Measurements from ENCODE around the gene SAC3D1.

SAC3D1 gene

DNA sequence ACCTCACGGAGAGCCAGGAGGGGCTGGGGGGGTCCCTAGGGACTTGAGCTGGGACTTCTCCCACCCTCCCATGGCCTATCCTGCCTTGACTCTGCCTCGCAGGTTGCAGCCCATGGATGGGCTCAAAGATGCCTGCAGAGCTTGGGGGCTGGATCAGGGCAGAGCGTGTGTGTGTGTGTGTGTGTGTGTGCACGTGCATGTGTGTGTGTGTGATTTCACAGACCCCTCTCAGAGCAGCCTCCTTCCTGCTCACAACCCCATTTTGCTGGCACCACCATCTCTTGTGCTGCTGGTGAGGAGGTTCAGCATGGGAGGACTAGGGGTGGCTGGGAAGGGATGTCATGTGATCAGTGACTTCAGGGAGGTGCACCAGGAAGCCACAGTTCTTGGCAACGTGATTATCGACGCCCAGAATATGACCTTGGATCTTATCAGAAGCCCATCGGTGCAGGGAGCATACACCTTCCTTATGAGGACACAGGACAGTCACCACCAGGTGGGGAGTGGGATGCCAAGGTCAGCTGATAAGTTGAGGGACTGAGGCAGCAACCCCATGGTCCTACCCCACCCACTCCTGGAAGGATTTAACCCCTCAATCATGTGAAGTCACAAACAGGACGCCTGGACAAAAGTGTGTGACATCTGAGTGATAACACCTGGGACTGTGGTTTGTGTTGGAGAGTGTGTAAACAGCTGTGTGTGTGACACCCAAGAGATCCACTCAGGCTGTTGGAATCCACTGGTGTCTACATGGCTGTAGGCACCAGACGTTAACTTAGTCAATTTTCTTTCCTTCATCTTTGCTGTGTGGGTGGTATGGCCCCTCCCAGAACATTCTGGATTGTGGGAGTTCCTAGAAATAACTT lies 19.2 kb downstream of the SAC3D1 start:
- Mint-ChIP-seq H3K4me3 (no peak overlapping the region), H3K27me3 (ENCODE audit: low read depth) (no peaks in the 10 kb centered on the region), H3K36me3 (ENCODE audit: low read depth) (no peaks in the 10 kb centered on the region), H3K27ac (no peak overlapping the region), H3K9me3 (no peaks in the 10 kb centered on the region), H3K4me1 (ENCODE audit: low read depth) (peaks cover 8% of the 10 kb centered on the region)
- no peak for DNase-seq (ENCODE audit: low spot score)

DNA sequence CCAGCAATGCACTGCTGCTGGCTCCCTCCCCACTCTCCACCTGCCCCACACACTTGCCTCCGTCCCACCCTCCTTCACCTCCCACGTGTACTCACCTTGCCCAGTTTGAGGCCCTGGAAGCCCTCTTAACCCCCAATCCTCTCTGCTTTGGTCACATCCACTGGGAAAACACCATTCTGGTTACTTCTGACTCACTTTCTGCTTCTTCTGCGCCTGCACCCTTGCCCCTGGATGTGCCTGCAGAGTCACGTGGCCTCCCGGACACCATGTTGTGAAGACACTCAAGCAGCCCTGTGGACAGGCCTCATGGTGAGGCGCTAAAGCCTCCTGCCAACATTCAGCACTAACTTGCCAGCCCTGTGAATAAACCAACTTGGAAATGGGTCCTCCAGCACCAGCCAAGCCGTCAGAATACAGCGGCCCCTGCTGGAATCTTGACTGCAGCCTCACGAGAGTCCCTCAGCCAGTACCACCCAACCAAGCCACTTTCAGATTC lies 20.0 kb downstream of the SAC3D1 start:
- Mint-ChIP-seq H3K4me3 (no peak overlapping the region), H3K27me3 (ENCODE audit: low read depth) (no peaks in the 10 kb centered on the region), H3K36me3 (ENCODE audit: low read depth) (no peaks in the 10 kb centered on the region), H3K27ac (no peak overlapping the region), H3K4me1 (ENCODE audit: low read depth) (peaks cover 8% of the 10 kb centered on the region), H3K9me3 (no peaks in the 10 kb centered on the region)
- no peak for DNase-seq (ENCODE audit: low spot score)

DNA sequence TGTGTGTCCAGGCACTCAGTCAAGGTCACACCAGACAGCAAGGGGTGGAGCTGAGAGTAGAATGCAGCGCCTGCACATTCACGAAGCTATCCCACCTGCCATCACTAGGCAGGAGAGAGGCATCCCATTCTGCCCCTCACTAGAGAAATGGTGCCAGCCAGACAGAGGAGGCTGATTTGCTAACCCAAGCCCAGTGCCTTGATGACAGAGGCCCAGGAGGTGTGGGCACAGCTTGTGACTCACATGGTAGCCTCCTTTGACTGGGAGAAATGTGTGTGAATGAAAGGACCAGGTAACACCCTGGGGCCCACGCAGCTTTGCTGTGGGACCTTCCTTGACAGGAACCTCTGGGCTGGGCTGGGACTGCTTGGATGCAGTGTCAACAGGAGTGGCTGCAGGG lies 22.5 kb downstream of the SAC3D1 start:
- Mint-ChIP-seq H3K27me3 (ENCODE audit: low read depth) (no peaks in the 10 kb centered on the region), H3K36me3 (ENCODE audit: low read depth) (no peaks in the 10 kb centered on the region), H3K4me3 (no peak overlapping the region), H3K27ac (no peak overlapping the region), H3K9me3 (no peaks in the 10 kb centered on the region), H3K4me1 (ENCODE audit: low read depth) (peaks cover 8% of the 10 kb centered on the region)
- DNase-seq (ENCODE audit: low spot score) = no peak

DNA sequence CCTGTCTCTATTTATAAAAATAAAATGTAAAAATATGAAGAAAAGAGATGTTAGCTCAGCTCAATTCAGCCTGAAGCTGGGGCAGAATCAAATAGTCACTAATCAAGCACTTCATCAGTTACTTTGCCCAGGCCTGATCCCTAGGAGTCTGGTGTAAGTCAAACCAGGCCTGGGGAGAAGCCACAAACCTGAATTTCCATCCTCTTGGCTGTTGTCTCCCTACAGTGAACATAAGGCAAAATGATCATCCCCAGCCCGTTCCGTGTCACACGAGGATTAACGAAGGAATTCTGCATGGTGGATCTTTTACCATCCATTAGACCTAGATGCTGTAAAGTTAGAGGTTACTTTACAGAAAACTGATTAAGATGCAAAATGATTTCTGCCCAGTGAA lies 23.8 kb downstream of the SAC3D1 start:
- Mint-ChIP-seq H3K9me3 (no peaks in the 10 kb centered on the region), H3K4me1 (ENCODE audit: low read depth) (peaks cover 8% of the 10 kb centered on the region), H3K27ac (no peak overlapping the region), H3K27me3 (ENCODE audit: low read depth) (no peaks in the 10 kb centered on the region), H3K4me3 (no peak overlapping the region), H3K36me3 (ENCODE audit: low read depth) (no peaks in the 10 kb centered on the region)
- no peak for DNase-seq (ENCODE audit: low spot score)

DNA sequence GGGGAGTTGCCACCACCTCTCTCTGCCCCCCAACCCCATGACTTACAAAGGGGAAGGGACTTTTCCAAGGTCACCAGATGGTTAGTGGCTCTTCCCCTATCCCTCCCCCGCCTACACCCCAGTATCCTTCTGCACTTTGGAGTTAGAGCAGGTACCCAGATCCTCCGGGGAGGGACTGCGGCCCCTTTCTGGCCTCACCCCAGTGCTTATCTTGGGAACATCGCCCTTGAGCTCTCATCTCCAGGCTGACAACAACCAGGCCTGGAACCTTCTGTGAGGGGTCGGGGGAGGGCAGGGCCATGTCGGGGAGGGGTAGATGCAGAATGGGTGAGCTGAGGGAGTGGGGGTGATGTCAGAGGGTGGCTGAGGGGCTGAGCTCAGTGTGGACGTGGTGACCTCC lies 24.8 kb downstream of the SAC3D1 start:
- DNase-seq (ENCODE audit: low spot score) = no peak
- Mint-ChIP-seq H3K27ac (no peak overlapping the region), H3K9me3 (no peaks in the 10 kb centered on the region), H3K4me1 (ENCODE audit: low read depth) (no peaks in the 10 kb centered on the region), H3K4me3 (no peak overlapping the region), H3K27me3 (ENCODE audit: low read depth) (no peaks in the 10 kb centered on the region), H3K36me3 (ENCODE audit: low read depth) (no peaks in the 10 kb centered on the region)

DNA sequence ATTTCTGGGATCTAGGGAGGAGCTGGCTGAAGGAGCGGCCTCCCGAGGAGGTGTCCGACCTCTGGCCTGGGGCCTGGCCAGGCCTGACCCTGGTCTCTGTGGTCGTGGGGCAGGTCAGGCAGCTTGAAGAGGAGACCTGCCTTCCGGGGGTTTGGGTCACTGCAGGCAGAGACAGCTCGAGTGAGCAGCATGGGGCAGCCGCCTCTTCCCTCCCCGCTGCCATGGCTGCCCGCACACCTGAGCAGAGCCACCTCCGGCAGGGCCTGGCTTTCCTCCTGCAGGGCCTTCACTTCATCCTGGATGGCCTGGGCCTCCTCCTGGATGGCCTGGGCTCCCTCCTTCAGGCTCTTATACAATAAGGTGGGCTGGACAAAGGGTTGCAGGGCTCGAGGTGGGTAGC lies 25.3 kb downstream of the SAC3D1 start:
- Mint-ChIP-seq H3K27me3 (ENCODE audit: low read depth) (no peaks in the 10 kb centered on the region), H3K27ac (no peak overlapping the region), H3K4me1 (ENCODE audit: low read depth) (no peaks in the 10 kb centered on the region), H3K9me3 (no peaks in the 10 kb centered on the region), H3K4me3 (no peak overlapping the region), H3K36me3 (ENCODE audit: low read depth) (no peaks in the 10 kb centered on the region)
- no peak for DNase-seq (ENCODE audit: low spot score)

DNA sequence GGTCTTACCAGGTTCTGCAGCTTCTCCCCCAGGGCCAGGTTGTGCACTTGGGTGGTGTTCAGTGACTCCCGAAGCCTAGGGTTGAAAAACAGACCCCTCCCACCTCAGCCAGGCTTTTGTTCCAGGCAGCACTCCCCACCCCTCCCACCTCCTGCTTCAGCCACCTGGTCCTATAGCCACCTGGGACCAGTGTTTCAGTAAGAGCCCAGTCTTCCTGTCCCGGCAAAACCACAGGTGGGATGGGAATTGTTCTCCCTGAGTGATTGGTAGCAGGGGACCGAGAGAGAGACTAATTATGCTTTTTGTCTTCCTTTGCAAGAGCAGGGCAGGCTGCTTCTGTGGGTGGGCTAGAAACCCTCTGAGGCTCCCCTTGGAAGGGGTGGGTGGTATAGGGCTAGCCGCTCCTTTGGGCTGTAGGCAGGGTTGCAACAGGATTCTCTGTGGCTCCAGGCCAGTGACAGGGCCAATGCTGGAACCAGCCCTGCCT lies 25.8 kb downstream of the SAC3D1 start:
- Mint-ChIP-seq H3K27me3 (ENCODE audit: low read depth) (no peaks in the 10 kb centered on the region), H3K36me3 (ENCODE audit: low read depth) (no peaks in the 10 kb centered on the region), H3K27ac (no peak overlapping the region), H3K4me1 (ENCODE audit: low read depth) (no peaks in the 10 kb centered on the region), H3K9me3 (no peaks in the 10 kb centered on the region), H3K4me3 (no peak overlapping the region)
- no peak for DNase-seq (ENCODE audit: low spot score)

DNA sequence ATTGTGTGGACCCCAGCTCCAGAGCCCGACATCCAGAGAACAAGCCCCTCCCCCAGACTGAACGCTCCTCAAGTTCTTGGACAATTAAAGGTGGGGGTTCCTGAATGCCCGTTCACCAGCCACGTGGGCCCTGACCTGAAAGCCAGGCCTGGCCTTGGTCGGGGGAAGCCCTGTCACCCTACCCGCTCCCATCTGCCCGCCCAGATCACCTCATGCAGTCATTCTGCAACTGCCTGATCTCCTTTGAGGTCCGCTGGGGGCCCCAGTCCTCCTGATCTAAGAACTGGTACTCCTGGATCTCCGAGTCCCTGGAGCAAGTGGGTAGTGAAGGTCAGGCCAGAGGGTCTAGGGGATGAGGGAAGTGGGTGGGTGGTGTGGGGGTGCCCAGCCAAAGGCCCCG lies 26.4 kb downstream of the SAC3D1 start:
- no peaks in the 10 kb centered on the region for H3K27me3 Mint-ChIP-seq (ENCODE audit: low read depth)
- H3K9me3 Mint-ChIP-seq = no peaks in the 10 kb centered on the region
- no peak for DNase-seq (ENCODE audit: low spot score)
- no peaks in the 10 kb centered on the region for H3K4me1 Mint-ChIP-seq (ENCODE audit: low read depth)
- H3K36me3 Mint-ChIP-seq (ENCODE audit: low read depth) = no peaks in the 10 kb centered on the region
- H3K27ac Mint-ChIP-seq = no peak overlapping the region
- H3K4me3 Mint-ChIP-seq = no peak overlapping the region

DNA sequence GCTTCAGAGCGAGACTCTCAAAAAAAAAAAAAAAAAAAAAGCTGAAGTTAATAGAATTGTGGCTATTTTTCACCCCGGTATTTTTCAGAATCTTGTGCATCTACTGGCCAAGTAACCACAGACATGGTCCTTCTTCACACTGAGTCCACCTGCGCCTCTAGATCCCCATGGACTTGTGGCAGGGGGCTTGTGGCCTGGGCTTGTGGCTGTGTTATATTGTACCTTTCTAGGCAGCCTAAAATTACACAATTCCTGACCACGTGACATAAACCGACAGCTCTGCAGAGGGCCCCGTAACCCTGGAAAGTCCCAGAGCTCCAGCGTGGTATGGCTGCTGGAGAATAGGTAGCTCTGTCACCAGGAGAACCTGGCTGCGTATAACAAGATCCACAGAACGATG lies 28.2 kb downstream of the SAC3D1 start:
- no peaks in the 10 kb centered on the region for H3K36me3 Mint-ChIP-seq (ENCODE audit: low read depth)
- no peaks in the 10 kb centered on the region for H3K27me3 Mint-ChIP-seq (ENCODE audit: low read depth)

DNA sequence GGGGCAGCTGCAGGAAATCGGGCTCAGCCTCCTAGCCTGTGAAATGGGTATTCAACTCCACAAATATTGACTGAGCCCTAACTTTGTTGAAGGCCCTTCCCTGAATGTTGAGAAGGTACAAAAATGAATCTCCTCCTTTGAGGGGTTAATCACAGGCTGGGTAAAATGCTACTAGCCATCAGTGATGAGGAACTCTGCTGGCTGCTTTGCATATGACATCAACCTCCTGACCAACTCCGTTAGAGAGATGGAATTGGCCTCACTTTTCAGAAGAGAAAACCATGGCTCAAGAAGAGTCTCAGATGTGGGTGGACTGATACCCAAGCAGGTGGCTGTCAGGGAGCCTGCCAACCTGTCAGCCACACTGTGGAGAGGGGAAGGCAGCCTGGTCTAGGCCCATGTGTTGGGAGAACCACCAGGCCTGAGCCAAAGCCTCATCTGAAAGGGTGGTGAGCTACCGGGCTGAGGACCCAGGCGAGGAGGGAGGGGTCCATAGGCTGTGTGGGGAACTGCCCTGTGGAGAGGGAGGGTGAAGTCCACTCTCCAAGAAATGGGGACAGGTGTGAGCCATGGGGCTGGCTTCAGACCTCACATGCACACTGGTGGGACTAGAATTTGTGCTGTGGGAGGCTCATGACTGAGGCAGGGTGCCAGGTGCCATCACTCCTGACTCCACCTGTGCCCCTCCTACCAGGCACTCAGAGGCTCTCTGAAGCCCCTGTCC lies 31.1 kb downstream of the SAC3D1 start:
- DNase-seq (ENCODE audit: low spot score) = no peak
- H3K27me3 Mint-ChIP-seq (ENCODE audit: low read depth) = no peaks in the 10 kb centered on the region
- H3K4me3 Mint-ChIP-seq = no peak overlapping the region
- no peaks in the 10 kb centered on the region for H3K9me3 Mint-ChIP-seq
- H3K4me1 Mint-ChIP-seq (ENCODE audit: low read depth) = no peaks in the 10 kb centered on the region
- H3K27ac Mint-ChIP-seq = no peak overlapping the region
- peaks cover 12% of the 10 kb centered on the region for H3K36me3 Mint-ChIP-seq (ENCODE audit: low read depth)

More for the DNA sequence above, 28.2 kb downstream of the SAC3D1 start:
- no peak overlapping the region for H3K27ac Mint-ChIP-seq
- no peaks in the 10 kb centered on the region for H3K4me1 Mint-ChIP-seq (ENCODE audit: low read depth)
- no peaks in the 10 kb centered on the region for H3K9me3 Mint-ChIP-seq
- DNase-seq (ENCODE audit: low spot score) = no peak
- no peak overlapping the region for H3K4me3 Mint-ChIP-seq

DNA sequence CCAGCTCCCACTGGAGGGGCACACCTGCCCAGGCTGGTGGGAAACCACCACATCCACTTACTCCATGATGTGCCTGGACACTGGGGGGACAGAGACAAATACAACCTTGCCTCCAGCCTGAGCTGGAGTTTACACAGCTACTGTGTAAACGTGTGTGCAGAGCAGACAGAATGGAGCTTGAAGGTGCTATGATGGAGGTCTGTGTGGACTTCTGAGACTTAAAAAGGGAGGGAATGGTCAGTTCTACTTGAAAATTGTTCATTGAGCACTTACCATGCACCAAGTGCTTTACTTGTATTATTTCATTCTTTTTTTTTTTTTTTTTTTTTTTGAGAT lies 31.6 kb downstream of the SAC3D1 start:
- no peaks in the 10 kb centered on the region for H3K9me3 Mint-ChIP-seq
- no peak for DNase-seq (ENCODE audit: low spot score)
- no peak overlapping the region for H3K4me3 Mint-ChIP-seq
- H3K36me3 Mint-ChIP-seq (ENCODE audit: low read depth) = peaks cover 17% of the 10 kb centered on the region
- no peak overlapping the region for H3K27ac Mint-ChIP-seq
- no peaks in the 10 kb centered on the region for H3K27me3 Mint-ChIP-seq (ENCODE audit: low read depth)
- H3K4me1 Mint-ChIP-seq (ENCODE audit: low read depth) = no peaks in the 10 kb centered on the region

DNA sequence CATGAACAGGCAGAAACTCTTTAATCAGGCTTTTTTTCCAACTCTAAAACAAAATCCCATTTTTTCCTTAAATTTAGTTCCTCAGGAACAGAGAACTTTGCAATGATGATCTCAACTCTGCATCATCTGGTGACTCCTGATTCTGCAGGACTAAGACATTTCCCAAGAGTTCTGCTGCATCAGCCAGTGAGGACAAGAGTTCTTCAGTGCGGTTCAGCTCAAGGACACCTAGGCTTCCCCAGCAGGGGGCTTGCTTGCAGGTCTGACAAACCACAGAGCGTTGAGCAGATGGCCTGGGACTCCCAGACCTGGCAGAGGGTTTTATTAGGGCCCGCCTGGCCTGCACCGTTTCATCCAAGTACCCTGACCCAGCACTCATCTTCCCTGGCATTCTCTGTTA lies 36.4 kb downstream of the SAC3D1 start:
- no peaks in the 10 kb centered on the region for H3K27me3 Mint-ChIP-seq (ENCODE audit: low read depth)
- H3K27ac Mint-ChIP-seq = peak overlapping the region; percentile 10
- no peaks in the 10 kb centered on the region for H3K9me3 Mint-ChIP-seq
- DNase-seq (ENCODE audit: low spot score) = no peak
- peaks cover 45% of the 10 kb centered on the region for H3K36me3 Mint-ChIP-seq (ENCODE audit: low read depth)
- peaks cover 22% of the 10 kb centered on the region for H3K4me1 Mint-ChIP-seq (ENCODE audit: low read depth)
- no peak overlapping the region for H3K4me3 Mint-ChIP-seq

DNA sequence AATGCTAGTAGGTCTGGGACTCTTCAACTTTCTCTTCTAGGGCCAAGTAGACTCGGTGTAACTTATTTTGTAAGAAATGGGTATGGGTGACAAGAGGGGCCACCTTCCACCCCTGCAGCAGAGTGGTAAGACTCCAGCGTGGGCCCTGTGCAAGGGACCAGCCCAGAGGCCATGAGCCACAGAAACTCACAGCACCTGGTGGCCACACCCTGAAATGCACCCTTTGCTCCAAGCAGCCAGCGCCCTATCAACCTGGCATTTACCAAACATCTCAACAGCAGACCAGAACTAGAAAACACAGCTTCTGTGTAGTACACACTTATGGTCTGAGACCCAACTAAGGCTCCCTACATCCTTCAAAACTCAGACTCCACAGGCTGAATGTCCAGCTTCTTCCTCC lies 37.1 kb downstream of the SAC3D1 start:
- Mint-ChIP-seq H3K4me3 (peak overlapping the region; percentile 47), H3K27me3 (ENCODE audit: low read depth) (no peaks in the 10 kb centered on the region), H3K27ac (peak overlapping the region; percentile 83), H3K4me1 (ENCODE audit: low read depth) (peaks cover 28% of the 10 kb centered on the region), H3K36me3 (ENCODE audit: low read depth) (peaks cover 51% of the 10 kb centered on the region), H3K9me3 (no peaks in the 10 kb centered on the region)
- DNase-seq (ENCODE audit: low spot score) = peak; percentile 47

DNA sequence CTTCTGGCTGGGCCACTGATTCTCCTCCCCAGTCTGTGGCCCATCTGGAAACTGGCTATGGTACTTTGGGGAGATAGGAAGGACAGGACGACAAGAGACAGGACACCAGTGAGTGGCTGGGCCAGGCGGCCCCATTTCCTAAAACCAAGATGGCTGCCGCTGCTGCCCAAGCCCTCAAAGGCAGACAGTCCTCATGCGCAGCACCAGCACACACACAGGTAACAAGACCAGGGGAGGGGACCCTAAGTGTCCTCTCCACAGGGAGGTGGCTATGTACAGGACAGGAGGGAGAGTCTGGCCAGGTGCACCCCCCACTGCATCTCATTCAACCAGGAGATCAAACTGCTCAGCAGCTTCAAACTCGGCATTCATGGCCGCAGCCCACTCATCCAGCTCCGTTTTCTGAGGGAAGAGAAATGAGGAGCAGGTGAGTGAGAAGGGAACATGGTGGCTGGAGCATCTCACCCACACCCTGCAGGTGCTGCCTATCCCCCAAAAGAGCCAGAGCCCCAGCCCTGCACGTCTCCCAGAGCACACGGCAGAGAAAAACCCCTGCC lies 37.9 kb downstream of the SAC3D1 start:
- H3K36me3 Mint-ChIP-seq (ENCODE audit: low read depth) = peaks cover 58% of the 10 kb centered on the region
- no peak for DNase-seq (ENCODE audit: low spot score)
- H3K27ac Mint-ChIP-seq = peak overlapping the region; percentile 83
- peaks cover 3% of the 10 kb centered on the region for H3K27me3 Mint-ChIP-seq (ENCODE audit: low read depth)
- peaks cover 28% of the 10 kb centered on the region for H3K4me1 Mint-ChIP-seq (ENCODE audit: low read depth)
- H3K9me3 Mint-ChIP-seq = no peaks in the 10 kb centered on the region
- peak overlapping the region; percentile 47 for H3K4me3 Mint-ChIP-seq
